Smooth muscle cell (in vitro differentiated cells): ENCODE results near the gene HRH1. TPM values are rescaled to one million over a fixed set of nuclear protein-coding genes. Genes with fewer than 3 reads are reported as not detected.
"Not testable (repeated sequence)": the region's sequence is repeated elsewhere in the genome, so short reads cannot be mapped to it uniquely, and the experiment has no call there.

ENCODE experiments used
- DNase-seq: peaks from one replicate; lab custom pipeline; 2025; ENCODE audit not compliant: unreplicated experiment; lab: John Stamatoyannopoulos, UW
- H2AFZ ChIP-seq: fragments of 200-600 bp; sonication (generic); 2 replicates; pipeline ENCODE4 v1.6.0; 2016; ENCODE audit warnings: antibody characterized with exemption, low read depth, mild to moderate bottlenecking
- H3F3A ChIP-seq: fragments of 200-600 bp; sonication (generic); 2 replicates; pipeline ENCODE4 v1.6.0; 2017; ENCODE audit warnings: antibody characterized with exemption, low read depth
- H3K27ac ChIP-seq: fragments of 200-600 bp; sonication (generic); 2 replicates; pipeline ENCODE4 v1.5.1; 2016; ENCODE audit warnings: low read depth, mild to moderate bottlenecking
- H3K27me3 ChIP-seq: fragments of 200-600 bp; sonication (generic); 2 replicates; pipeline ENCODE4 v1.6.1; 2016; ENCODE audit warnings: low read depth, mild to moderate bottlenecking
- H3K36me3 ChIP-seq: fragments of 200-600 bp; sonication (generic); 2 replicates; pipeline ENCODE4 v1.5.1; 2016; ENCODE audit warnings: low read depth
- H3K4me1 ChIP-seq: fragments of 200-600 bp; sonication (generic); 2 replicates; pipeline ENCODE4 v1.5.1; 2016; ENCODE audit warnings: low read depth
- H3K4me2 ChIP-seq: fragments of 200-600 bp; sonication (generic); 2 replicates; pipeline ENCODE4 v1.6.0; 2016; ENCODE audit warnings: mild to moderate bottlenecking
- H3K4me3 ChIP-seq: fragments of 200-600 bp; sonication (generic); 2 replicates; pipeline ENCODE4 v1.5.1; 2016; ENCODE audit warnings: mild to moderate bottlenecking
- H3K79me2 ChIP-seq: fragments of 200-600 bp; sonication (generic); 2 replicates; pipeline ENCODE4 v1.6.0; 2016; ENCODE audit warnings: low read depth, mild to moderate bottlenecking
- H3K9ac ChIP-seq: fragments of 200-600 bp; sonication (generic); 2 replicates; pipeline ENCODE4 v1.6.0; 2016; ENCODE audit warnings: low read depth
- H3K9me3 ChIP-seq: fragments of 200-600 bp; sonication (generic); replicated peaks from 2 replicates; pipeline ENCODE4 v1.5.1; 2016; ENCODE audit warnings: low read depth
- H4K20me1 ChIP-seq: fragments of 200-600 bp; sonication (generic); 2 replicates; pipeline ENCODE4 v1.6.0; 2016; ENCODE audit warnings: low read depth
- WGBS: methylation state at CpG from one replicate; pipeline ENCODE4 v1.1.7; 2016; ENCODE audit warnings: low lambda C conversion rate; 5-methylcytosine and 5-hydroxymethylcytosine counted together
- polyA plus RNA-seq: library from polyadenylated mRNA; unstranded; fragments of >200 nt; fragmentation: Nextera tagmentation; extraction: Ambion mirVana; gene quantifications from 2 replicates; pipeline ENCODE4 v1.2.1, GENCODE V29; 2016
- total RNA-seq: library from RNA; depleted of rRNA; stranded (reverse); fragments of >200 nt; gene quantifications from 2 replicates; pipeline ENCODE4 v1.2.3, GENCODE V29; 2014
- TF ChIP-seq, protein P1 (sequence below): fragments of 200-600 bp; sonication (generic); IDR thresholded peaks from 2 replicates; pipeline ENCODE4 v1.5.1; 2017; ENCODE audit warnings: borderline replicate concordance, mild to moderate bottlenecking, antibody characterized with exemption; ENCODE audit not compliant: insufficient read depth, poor library complexity, severe bottlenecking

The HRH1 gene
- total and polyA plus RNA-seq, 2 experiments from 2014 or later = 7.3 to 9.9 TPM

DNA sequence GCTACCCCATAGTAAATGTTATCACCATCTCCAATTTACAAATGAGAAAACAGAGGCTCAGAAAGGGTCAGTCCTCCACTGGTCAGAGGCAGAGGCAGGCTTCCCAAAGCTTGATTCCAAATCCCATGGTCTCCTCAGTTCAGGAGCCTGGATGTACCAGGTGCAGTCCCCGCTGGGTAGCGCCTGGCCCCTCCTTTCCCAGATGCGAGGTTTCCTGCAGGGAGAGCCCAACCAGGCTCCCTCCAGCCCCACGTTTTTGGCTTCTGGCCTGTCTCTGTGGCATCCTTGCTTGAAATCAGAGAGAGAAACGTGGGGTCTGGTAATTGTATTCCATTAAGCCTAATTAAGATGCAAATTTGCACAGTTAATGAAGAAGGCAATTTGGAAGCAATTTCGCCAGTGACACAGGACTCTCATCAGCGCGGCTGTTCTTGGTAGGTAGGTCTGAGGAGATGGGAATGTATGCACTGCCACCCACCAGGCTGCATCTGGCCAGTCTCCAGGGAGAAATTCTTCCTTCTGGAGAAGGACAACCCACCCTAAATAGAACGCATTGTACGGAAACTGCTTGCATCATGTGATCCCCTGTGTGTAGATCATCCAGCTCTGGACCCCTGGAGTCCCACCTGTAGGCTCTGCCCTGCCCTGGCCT is 50.5 kb downstream of the HRH1 start:
- Histone ChIP-seq H3K79me2 (no peaks in the 10 kb centered on the region), H3K27me3 (no peaks in the 10 kb centered on the region), H2AFZ (no peak overlapping the region), H4K20me1 (no peaks in the 10 kb centered on the region), H3K4me3 (no peak overlapping the region), H3K4me2 (no peak overlapping the region), H3K36me3 (no peaks in the 10 kb centered on the region), H3K4me1 (no peaks in the 10 kb centered on the region), H3F3A (no peaks in the 10 kb centered on the region), H3K9ac (no peak overlapping the region), H3K9me3 (no peaks in the 10 kb centered on the region), H3K27ac (no peak overlapping the region)
- no peak for DNase-seq
- TF ChIP-seq, protein P1, sequence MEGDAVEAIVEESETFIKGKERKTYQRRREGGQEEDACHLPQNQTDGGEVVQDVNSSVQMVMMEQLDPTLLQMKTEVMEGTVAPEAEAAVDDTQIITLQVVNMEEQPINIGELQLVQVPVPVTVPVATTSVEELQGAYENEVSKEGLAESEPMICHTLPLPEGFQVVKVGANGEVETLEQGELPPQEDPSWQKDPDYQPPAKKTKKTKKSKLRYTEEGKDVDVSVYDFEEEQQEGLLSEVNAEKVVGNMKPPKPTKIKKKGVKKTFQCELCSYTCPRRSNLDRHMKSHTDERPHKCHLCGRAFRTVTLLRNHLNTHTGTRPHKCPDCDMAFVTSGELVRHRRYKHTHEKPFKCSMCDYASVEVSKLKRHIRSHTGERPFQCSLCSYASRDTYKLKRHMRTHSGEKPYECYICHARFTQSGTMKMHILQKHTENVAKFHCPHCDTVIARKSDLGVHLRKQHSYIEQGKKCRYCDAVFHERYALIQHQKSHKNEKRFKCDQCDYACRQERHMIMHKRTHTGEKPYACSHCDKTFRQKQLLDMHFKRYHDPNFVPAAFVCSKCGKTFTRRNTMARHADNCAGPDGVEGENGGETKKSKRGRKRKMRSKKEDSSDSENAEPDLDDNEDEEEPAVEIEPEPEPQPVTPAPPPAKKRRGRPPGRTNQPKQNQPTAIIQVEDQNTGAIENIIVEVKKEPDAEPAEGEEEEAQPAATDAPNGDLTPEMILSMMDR = no peak
- 85% methylated on average over 10 of the region's 10 CpGs for WGBS

DNA sequence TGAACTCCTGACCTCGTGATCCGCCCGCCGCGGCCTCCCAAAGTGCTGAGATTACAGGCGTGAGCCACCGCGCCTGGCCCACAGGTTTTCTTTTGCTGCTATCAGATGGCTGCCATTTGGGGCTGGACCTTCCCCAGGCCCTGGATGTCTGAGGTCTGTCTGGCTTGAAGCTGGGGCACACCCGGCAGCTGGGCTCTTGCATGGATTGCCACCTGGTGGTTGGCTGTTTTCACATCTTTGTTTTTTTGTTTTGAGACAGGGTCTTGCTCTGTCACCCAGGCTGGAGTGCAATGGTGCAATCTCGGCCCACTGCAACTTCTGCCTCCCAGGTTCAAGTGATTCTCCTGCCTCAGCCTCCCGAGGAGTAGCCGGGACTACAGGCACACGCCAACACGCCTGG is 51.6 kb downstream of the HRH1 start:
- WGBS = 89% methylated on average over 14 of the region's 14 CpGs
- not testable (repeated sequence) for H2AFZ ChIP-seq

DNA sequence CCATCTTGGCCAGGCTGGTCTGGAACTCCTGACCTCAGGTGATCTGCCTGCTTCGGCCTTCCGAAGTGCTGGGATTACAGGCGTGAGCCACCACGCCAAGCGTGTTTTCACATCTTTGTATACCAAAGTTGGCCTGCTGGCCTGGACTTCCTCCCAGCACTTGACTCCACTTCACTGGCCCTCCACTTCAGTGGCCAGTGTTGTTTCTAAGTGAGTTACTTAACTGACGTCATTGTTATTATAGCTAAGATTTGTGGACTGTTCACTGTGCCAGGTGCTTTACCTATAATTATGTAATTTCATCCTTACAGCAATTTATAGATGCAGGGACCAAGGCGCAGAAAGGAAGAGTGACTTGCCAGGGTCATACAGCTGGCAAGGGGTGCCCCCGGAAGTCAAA is 52.0 kb downstream of the HRH1 start:
- H3K4me3 ChIP-seq = no peak overlapping the region
- H4K20me1 ChIP-seq = no peaks in the 10 kb centered on the region
- peaks cover 3% of the 10 kb centered on the region for H3F3A ChIP-seq
- H3K4me2 ChIP-seq = no peak overlapping the region
- TF ChIP-seq, protein P1 = no peak
- H3K9ac ChIP-seq = no peak overlapping the region
- WGBS = 85% methylated on average over 8 of the region's 8 CpGs
- no peaks in the 10 kb centered on the region for H3K79me2 ChIP-seq
- peaks cover 3% of the 10 kb centered on the region for H3K4me1 ChIP-seq
- H2AFZ ChIP-seq = no peak overlapping the region
- H3K9me3 ChIP-seq = no peaks in the 10 kb centered on the region
- no peak overlapping the region for H3K27ac ChIP-seq
- H3K36me3 ChIP-seq = no peaks in the 10 kb centered on the region
- no peak for DNase-seq
- H3K27me3 ChIP-seq = no peaks in the 10 kb centered on the region

More for the DNA sequence above, 51.6 kb downstream of the HRH1 start:
- not testable (repeated sequence) for H3K27me3 ChIP-seq, H3K4me2 ChIP-seq, H3K4me1 ChIP-seq, H3K9me3 ChIP-seq, H3F3A ChIP-seq, H3K79me2 ChIP-seq, H4K20me1 ChIP-seq, H3K36me3 ChIP-seq, DNase-seq, H3K9ac ChIP-seq, H3K27ac ChIP-seq, H3K4me3 ChIP-seq

DNA sequence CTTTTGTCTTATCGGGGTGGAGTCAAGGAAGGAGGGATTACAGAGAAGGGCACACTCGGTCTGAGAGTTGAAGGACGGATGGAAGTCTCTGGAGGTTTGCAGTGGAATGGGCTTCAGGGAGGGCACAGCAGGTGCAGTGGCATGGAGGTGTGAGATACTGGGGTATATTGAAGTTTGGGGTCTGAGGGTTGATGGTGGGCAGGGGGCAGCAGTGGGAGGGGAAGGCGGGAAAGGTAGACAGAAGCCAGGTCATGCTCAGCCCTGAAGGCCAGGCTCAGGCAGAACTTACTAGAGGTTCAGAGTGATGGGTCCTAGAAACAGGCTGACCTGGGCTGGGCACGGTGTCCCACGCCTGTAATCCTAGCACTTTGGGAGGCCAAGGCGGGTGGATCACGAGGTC is 52.7 kb downstream of the HRH1 start:
- Histone ChIP-seq H3K79me2 (no peaks in the 10 kb centered on the region), H3K9me3 (no peaks in the 10 kb centered on the region), H3F3A (peaks cover 9% of the 10 kb centered on the region), H2AFZ (no peak overlapping the region), H3K4me1 (peaks cover 8% of the 10 kb centered on the region), H3K27me3 (no peaks in the 10 kb centered on the region), H3K4me2 (no peak overlapping the region), H3K27ac (no peak overlapping the region), H3K9ac (no peak overlapping the region), H3K36me3 (no peaks in the 10 kb centered on the region), H4K20me1 (no peaks in the 10 kb centered on the region), H3K4me3 (no peak overlapping the region)
- no peak for DNase-seq
- WGBS = 97% methylated on average over 7 of the region's 8 CpGs
- TF ChIP-seq, protein P1 = no peak
